ENCODE data around the gene PPIP5K2. TPM values are rescaled to one million over a fixed set of nuclear protein-coding genes. Genes with fewer than 3 reads are reported as not detected.

PPIP5K2 gene
- total RNA-seq, 1 donor from 2014 or later: 76.1 TPM

DNA sequence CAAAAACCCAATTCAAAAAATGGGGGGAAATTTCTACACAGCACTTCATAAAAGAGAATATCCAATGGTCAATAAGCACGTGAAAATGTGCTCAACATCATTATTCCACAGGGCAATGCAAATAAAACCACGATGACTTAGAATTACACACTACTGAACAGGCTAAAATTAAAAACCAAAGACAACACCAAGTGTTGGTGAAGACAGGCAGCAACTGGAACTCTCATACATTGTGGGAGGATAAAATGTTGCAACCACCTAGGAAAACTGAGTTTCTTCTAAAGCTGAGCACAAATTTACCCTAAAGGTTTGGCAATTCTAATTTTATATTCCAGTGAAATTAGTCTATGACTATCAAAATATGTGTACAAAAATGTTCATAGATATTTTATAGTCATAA lies 9.7 kb upstream of the PPIP5K2 start:
- ChIA-PET CTCF (no interaction called here), POLR2A (interaction anchor here (1.4 kb wide), 1 partner anchor 10 kb away, joined by 6 read pairs; the partner anchor contains the start of genes GIN1 and PPIP5K2)
- DNase-seq: no peak
- ATAC-seq (ENCODE audit: low read depth): no peak
- TF ChIP-seq, protein P1, sequence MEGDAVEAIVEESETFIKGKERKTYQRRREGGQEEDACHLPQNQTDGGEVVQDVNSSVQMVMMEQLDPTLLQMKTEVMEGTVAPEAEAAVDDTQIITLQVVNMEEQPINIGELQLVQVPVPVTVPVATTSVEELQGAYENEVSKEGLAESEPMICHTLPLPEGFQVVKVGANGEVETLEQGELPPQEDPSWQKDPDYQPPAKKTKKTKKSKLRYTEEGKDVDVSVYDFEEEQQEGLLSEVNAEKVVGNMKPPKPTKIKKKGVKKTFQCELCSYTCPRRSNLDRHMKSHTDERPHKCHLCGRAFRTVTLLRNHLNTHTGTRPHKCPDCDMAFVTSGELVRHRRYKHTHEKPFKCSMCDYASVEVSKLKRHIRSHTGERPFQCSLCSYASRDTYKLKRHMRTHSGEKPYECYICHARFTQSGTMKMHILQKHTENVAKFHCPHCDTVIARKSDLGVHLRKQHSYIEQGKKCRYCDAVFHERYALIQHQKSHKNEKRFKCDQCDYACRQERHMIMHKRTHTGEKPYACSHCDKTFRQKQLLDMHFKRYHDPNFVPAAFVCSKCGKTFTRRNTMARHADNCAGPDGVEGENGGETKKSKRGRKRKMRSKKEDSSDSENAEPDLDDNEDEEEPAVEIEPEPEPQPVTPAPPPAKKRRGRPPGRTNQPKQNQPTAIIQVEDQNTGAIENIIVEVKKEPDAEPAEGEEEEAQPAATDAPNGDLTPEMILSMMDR (IDR thresholded peaks at IDR 0.05): no peak
- Mint-ChIP-seq H3K27me3 (no peaks in the 10 kb centered on the region), H3K27ac (no peak overlapping the region), H3K9me3 (peaks cover 2% of the 10 kb centered on the region), H3K4me3 (peak overlapping the region; percentile 1), H3K4me1 (peaks cover 26% of the 10 kb centered on the region), H3K36me3 (ENCODE audit: low read depth) (peaks cover 25% of the 10 kb centered on the region)
- intact Hi-C loops (cut with micrococcal nuclease): loop anchor here (10.0 kb wide), 1 partner anchor 816 kb away; the partner anchor contains the start of gene SLCO4C1

DNA sequence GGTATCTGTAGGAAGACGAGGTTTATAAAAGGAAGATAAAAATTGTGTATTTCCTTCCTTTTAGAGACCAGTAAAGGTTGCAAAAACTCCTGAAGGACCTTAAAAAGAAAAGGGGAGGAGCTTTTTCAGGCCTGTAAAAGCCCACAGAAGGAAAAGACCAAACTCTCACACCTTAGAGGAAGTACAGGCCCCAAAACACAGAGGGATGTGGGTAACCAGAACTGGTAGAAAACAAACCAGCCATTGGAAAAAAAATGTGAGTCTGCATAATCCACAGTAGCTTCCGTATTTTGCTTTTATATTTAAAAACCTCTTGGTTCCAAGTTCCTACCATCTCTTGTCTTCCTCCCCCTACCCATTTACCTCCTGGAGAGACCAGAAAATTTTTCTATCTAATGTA lies 8.6 kb upstream of the PPIP5K2 start:
- Mint-ChIP-seq H3K27me3 (no peaks in the 10 kb centered on the region), H3K4me1 (peaks cover 26% of the 10 kb centered on the region), H3K27ac (peak overlapping the region; percentile 72), H3K4me3 (no peak overlapping the region), H3K36me3 (ENCODE audit: low read depth) (peaks cover 18% of the 10 kb centered on the region), H3K9me3 (peaks cover 2% of the 10 kb centered on the region)
- POLR2A ChIA-PET: interaction anchor here (1.4 kb wide), 1 partner anchor 9 kb away, joined by 6 read pairs; the partner anchor contains the start of genes GIN1 and PPIP5K2
- ATAC-seq (ENCODE audit: low read depth): peak; percentile 28
- intact Hi-C loops (cut with micrococcal nuclease): loop anchor here (10.0 kb wide), 1 partner anchor 817 kb away; the partner anchor contains the start of gene SLCO4C1
- DNase-seq: no peak
- TF ChIP-seq, protein P1 (IDR thresholded peaks at IDR 0.05): no peak
- CTCF ChIA-PET: no interaction called here

DNA sequence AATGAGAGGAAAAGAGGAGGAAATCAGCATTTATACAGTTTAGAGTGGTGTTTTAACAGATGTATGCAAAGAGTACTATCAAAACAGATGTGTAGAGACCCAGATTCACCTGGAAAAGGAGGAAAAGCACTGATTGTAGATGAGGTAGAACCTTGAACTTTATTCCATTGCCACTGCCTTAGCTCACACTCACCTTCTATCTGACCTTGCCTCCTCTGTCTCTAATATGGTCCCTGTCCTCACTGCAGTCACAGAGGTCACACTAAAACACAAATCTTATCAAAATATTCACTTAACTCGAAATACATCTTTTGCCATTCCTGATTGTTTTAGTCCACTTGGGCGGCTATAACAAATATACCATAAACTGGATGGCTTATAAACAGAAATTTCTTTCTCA lies 7.2 kb upstream of the PPIP5K2 start:
- H3K27ac Mint-ChIP-seq: no peak overlapping the region
- TF ChIP-seq, protein P1 (IDR thresholded peaks at IDR 0.05): no peak
- ATAC-seq (ENCODE audit: low read depth) (no peak), DNase-seq (no peak)
- peaks cover 10% of the 10 kb centered on the region for H3K36me3 Mint-ChIP-seq (ENCODE audit: low read depth)
- ChIA-PET CTCF (no interaction called here), POLR2A (interaction anchor here (0.7 kb wide), 1 partner anchor 353 kb away, joined by 3 read pairs; no protein-coding TSS in a partner anchor)
- H3K4me1 Mint-ChIP-seq: peaks cover 26% of the 10 kb centered on the region
- H3K27me3 Mint-ChIP-seq: no peaks in the 10 kb centered on the region
- intact Hi-C loops (cut with micrococcal nuclease): loop anchor here (10.0 kb wide), 1 partner anchor 818 kb away; the partner anchor contains the start of gene SLCO4C1
- no peak overlapping the region for H3K4me3 Mint-ChIP-seq
- peaks cover 2% of the 10 kb centered on the region for H3K9me3 Mint-ChIP-seq

DNA sequence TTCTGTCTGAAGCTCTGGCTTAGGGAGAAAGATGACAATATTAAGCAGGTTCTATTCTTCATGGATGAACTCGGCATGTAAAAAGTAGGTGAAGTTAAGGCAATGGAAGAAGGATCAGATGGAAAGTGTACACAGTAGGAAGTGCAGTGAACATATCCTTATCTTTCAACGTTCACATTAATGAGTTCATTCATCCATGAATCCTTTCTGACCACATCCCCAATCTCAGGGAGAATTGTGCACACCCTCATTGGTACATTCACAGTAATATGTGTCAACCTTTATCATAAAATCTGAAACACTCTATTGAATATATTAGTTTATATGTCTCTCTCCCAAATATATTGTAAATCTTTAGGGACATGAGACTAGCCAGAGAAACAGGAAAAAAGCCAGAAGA lies 5.7 kb upstream of the PPIP5K2 start:
- POLR2A ChIA-PET: interaction anchor here (0.6 kb wide), 1 partner anchor 25 kb away, joined by 5 read pairs; no protein-coding TSS in a partner anchor
- CTCF ChIA-PET: interaction anchor here (0.5 kb wide), 1 partner anchor 163 kb away, joined by 3 read pairs; no protein-coding TSS in a partner anchor
- TF ChIP-seq, protein P1 (IDR thresholded peaks at IDR 0.05): no peak
- Mint-ChIP-seq H3K36me3 (ENCODE audit: low read depth) (peaks cover 6% of the 10 kb centered on the region), H3K27ac (no peak overlapping the region), H3K9me3 (peaks cover 2% of the 10 kb centered on the region), H3K4me3 (no peak overlapping the region), H3K4me1 (peaks cover 37% of the 10 kb centered on the region), H3K27me3 (no peaks in the 10 kb centered on the region)
- ATAC-seq (ENCODE audit: low read depth): no peak
- intact Hi-C loops (cut with micrococcal nuclease): loop anchor here (10.0 kb wide), 1 partner anchor 820 kb away; the partner anchor contains the start of gene SLCO4C1
- DNase-seq: no peak

DNA sequence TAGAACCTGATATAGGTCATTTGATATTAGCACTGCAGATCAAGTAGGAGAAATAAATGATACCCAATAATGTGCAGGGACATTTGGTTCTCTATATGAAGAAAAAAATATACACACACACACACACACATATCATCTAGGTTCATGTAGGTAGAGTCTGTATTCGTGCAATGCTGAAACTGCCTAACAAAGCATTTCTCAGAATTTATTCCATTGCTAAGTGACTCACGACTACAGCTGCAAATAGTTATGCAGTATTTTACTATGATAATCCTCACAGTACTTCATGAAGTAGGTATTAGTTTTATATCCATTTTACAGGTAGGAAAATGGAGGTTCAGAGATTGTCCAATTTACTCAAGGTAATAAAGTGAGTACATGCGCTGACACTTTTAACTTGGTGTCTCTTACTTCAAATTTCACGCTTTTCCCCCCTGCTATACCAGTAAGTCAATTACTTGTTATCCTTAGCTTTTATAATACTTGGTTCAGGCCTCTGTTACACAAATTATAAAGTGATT lies 2.6 kb upstream of the PPIP5K2 start:
- no peak overlapping the region for H3K4me3 Mint-ChIP-seq
- peaks cover 35% of the 10 kb centered on the region for H3K4me1 Mint-ChIP-seq
- ChIA-PET POLR2A (no interaction called here), CTCF (no interaction called here)
- no peaks in the 10 kb centered on the region for H3K27me3 Mint-ChIP-seq
- DNase-seq (no peak), ATAC-seq (ENCODE audit: low read depth) (no peak)
- H3K27ac Mint-ChIP-seq: no peak overlapping the region
- intact Hi-C loops (cut with micrococcal nuclease): loop anchor here (10.0 kb wide), 1 partner anchor 823 kb away; the partner anchor contains the start of gene SLCO4C1
- H3K36me3 Mint-ChIP-seq (ENCODE audit: low read depth): peaks cover 18% of the 10 kb centered on the region
- TF ChIP-seq, protein P1 (IDR thresholded peaks at IDR 0.05): no peak
- H3K9me3 Mint-ChIP-seq: no peaks in the 10 kb centered on the region
